ENCODE data around the gene CRTC1.

DNA sequence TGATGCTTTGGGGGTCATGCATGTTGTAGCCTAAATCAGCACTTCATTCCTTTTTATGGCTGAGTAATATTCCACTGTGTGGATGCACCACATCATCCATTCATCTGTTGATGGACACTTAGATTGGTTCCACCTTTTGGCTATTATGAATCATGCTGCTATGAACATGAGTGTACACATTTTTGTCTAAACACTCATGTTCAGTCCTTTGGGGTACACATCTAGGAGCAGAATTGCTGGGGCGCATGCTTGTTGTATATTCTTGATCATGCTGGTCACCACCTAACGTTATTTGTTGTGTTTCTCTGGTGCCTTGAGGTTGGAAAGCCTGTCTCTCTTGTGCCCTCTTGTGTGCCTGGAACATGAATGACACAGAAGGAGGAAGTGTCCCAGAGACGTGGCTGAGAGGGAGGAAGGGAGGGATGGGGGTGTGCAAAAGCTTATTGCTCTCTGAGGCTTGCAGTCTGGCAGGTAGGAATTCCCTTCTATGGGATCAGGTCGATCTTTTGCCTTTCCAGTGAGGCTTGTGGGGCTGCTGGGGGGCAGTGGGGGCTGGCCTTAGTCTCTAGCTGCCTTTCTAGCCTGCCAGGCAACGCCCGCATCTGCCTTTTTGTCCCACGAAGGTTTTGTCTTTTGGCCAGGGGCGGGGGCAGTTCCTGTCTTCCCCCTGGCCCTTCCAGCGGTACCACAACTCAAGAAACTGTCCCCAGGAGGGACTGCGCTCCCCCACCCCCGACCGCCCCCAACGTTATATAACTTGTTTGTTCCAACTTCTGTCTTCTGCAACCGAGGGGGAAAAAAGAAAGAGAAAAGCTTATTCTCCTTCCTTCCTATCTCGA, 39.1 kb upstream of the CRTC1 start:
- TF ChIP-seq, protein P1, sequence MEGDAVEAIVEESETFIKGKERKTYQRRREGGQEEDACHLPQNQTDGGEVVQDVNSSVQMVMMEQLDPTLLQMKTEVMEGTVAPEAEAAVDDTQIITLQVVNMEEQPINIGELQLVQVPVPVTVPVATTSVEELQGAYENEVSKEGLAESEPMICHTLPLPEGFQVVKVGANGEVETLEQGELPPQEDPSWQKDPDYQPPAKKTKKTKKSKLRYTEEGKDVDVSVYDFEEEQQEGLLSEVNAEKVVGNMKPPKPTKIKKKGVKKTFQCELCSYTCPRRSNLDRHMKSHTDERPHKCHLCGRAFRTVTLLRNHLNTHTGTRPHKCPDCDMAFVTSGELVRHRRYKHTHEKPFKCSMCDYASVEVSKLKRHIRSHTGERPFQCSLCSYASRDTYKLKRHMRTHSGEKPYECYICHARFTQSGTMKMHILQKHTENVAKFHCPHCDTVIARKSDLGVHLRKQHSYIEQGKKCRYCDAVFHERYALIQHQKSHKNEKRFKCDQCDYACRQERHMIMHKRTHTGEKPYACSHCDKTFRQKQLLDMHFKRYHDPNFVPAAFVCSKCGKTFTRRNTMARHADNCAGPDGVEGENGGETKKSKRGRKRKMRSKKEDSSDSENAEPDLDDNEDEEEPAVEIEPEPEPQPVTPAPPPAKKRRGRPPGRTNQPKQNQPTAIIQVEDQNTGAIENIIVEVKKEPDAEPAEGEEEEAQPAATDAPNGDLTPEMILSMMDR (IDR thresholded peaks at IDR 0.05; ENCODE audit: borderline replicate concordance, extremely low read depth, low read length, poor library complexity, severe bottlenecking): peak; percentile 40
- no peak for TF ChIP-seq EZH2 (IDR thresholded peaks at IDR 0.05; ENCODE audit: borderline replicate concordance, low read depth, low read length, severe bottlenecking)
